ENCODE results near the gene SMYD3.

DNA sequence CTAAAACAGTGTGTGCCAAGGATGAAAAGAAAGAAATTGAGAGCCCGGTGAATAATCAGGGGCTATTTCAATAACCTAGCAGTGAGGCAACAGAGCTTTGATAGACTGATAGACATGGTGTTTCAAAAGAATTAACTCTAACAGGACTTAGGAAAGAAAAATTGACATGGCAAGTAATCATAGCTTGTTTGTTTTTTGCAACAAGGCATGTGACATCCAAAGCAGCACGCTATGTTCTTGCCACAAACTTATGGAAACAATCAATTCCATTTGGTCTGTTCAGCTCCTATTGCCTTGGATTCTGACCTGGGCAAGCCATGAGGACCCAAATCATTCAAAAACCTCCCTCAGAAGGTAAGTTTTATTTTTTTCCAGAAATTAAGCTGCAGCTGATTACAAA lies 608.5 kb downstream of the SMYD3 start:
- TF ChIP-seq, protein P1, sequence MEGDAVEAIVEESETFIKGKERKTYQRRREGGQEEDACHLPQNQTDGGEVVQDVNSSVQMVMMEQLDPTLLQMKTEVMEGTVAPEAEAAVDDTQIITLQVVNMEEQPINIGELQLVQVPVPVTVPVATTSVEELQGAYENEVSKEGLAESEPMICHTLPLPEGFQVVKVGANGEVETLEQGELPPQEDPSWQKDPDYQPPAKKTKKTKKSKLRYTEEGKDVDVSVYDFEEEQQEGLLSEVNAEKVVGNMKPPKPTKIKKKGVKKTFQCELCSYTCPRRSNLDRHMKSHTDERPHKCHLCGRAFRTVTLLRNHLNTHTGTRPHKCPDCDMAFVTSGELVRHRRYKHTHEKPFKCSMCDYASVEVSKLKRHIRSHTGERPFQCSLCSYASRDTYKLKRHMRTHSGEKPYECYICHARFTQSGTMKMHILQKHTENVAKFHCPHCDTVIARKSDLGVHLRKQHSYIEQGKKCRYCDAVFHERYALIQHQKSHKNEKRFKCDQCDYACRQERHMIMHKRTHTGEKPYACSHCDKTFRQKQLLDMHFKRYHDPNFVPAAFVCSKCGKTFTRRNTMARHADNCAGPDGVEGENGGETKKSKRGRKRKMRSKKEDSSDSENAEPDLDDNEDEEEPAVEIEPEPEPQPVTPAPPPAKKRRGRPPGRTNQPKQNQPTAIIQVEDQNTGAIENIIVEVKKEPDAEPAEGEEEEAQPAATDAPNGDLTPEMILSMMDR (IDR thresholded peaks at IDR 0.05) = no peak
- no peak for TF ChIP-seq POLR2A (IDR thresholded peaks at IDR 0.05)

Measured in heart left ventricle (tissue), 13 donors.